Breast epithelium (tissue), 3 donors: ENCODE data around the gene SPX.

ENCODE experiments used
- CTCF ChIP-seq, 3 donors: fragments of 450-650 bp; IDR thresholded peaks; one replicate each; pipeline ENCODE4 v1.5.1; 2016 to 2017; ENCODE audit warnings: antibody characterized with exemption in 3 of 3, mild to moderate bottlenecking in 3 of 3, moderate library complexity in 3 of 3
- POLR2A ChIP-seq: fragments of 450-650 bp; IDR thresholded peaks from one replicate; pipeline ENCODE4 v1.6.1; 2016; ENCODE audit warnings: antibody characterized with exemption, mild to moderate bottlenecking, moderate library complexity
- POLR2AphosphoS5 ChIP-seq, 3 donors: sonication (generic); formaldehyde crosslinking; IDR thresholded peaks; one replicate each; pipeline ENCODE4 v1.6.1; 2017; ENCODE audit warnings: antibody characterized with exemption in 3 of 3

GRCh38 chr12:21502164-21502496, 24.0 kb upstream of the SPX start:
- TF ChIP-seq CTCF (IDR thresholded peaks at IDR 0.05) (no peak), POLR2A (no peak), POLR2AphosphoS5 (IDR thresholded peaks at IDR 0.05) (no peak)
